Astrocyte of the hippocampus (primary cell): ENCODE measurements around the gene CABLES1.

Source experiments
- DNase-seq: peaks from one replicate; pipeline ENCODE4 v3.0.0; 2011; ENCODE audit warnings: low read depth, low spot score

Gene CABLES1

GRCh38 chr18:23291456-23292205 is 156.3 kb downstream of the CABLES1 start:
- peak; percentile 72 for DNase-seq

GRCh38 chr18:23300231-23300805 is 165.0 kb downstream of the CABLES1 start:
- peak; percentile 73 for DNase-seq

GRCh38 chr18:23301972-23302371 is 166.7 kb downstream of the CABLES1 start:
- no peak for DNase-seq

- no peak for DNase-seq
Measured at GRCh38 chr18:23302511-23302850, 167.2 kb downstream of the CABLES1 start.

GRCh38 chr18:23302851-23303527 is 167.7 kb downstream of the CABLES1 start:
- peak; percentile 90 for DNase-seq

GRCh38 chr18:23306822-23307221 is 171.5 kb downstream of the CABLES1 start:
- no peak for DNase-seq

GRCh38 chr18:23307567-23308295 is 172.4 kb downstream of the CABLES1 start:
- peak; percentile 39 for DNase-seq
